Measurements from ENCODE around the gene BRINP3.

DNA sequence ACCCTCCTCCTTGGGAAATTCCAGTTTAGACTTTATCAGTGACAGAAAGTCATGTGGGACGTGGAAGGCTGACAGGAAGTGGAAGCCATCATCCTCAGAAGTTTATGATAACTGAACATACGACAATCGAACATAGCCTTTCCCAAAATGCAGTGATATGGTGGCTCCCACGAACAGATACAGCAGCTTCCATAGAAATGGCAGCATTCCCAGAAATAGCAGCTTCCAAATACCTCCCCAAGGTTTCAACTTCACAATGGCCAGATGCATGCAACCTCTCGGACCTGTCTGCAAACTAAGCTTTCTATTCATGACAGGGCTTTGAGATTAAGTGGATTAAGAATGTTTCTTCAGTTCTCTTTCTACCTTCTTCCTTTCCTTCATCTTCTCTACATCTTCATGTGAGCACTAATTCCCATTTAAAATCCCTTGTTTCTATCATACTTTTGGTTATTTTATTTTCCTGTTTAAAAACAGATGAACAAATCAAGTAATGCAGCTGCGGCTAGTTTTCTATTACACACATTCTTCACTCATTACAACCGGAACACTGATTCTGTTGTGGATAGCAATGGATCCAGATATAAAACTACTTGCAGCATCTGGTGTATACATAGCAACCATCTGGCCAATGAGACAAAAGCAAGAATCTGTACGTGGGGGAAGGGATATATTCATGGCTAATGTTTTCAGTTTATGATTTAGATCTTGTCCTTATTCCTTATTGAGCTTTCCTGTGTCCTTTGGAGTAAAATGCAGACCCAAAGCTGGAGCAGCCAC lies 304.8 kb downstream of the BRINP3 start:
- TF ChIP-seq, protein P1, sequence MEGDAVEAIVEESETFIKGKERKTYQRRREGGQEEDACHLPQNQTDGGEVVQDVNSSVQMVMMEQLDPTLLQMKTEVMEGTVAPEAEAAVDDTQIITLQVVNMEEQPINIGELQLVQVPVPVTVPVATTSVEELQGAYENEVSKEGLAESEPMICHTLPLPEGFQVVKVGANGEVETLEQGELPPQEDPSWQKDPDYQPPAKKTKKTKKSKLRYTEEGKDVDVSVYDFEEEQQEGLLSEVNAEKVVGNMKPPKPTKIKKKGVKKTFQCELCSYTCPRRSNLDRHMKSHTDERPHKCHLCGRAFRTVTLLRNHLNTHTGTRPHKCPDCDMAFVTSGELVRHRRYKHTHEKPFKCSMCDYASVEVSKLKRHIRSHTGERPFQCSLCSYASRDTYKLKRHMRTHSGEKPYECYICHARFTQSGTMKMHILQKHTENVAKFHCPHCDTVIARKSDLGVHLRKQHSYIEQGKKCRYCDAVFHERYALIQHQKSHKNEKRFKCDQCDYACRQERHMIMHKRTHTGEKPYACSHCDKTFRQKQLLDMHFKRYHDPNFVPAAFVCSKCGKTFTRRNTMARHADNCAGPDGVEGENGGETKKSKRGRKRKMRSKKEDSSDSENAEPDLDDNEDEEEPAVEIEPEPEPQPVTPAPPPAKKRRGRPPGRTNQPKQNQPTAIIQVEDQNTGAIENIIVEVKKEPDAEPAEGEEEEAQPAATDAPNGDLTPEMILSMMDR (IDR thresholded peaks at IDR 0.05; ENCODE audit: insufficient read depth, low read depth, low read length) = no peak
- no peak for TF ChIP-seq EZH2 (IDR thresholded peaks at IDR 0.05; ENCODE audit: insufficient read depth, low read length)

All from astrocyte (in vitro differentiated cells and primary cell).